ENCODE data around the gene SFTPA1. TPM values are rescaled to one million over a fixed set of nuclear protein-coding genes. Genes with fewer than 3 reads are reported as not detected.
A peak's percentile ranks its signal among the peaks of the same experiment; 100 is the strongest.
"Not testable (repeated sequence)": the region's sequence is repeated elsewhere in the genome, so short reads cannot be mapped to it uniquely, and the experiment has no call there.

SFTPA1 gene
- total RNA-seq, 1 experiment from 2014 or later: not detected

DNA sequence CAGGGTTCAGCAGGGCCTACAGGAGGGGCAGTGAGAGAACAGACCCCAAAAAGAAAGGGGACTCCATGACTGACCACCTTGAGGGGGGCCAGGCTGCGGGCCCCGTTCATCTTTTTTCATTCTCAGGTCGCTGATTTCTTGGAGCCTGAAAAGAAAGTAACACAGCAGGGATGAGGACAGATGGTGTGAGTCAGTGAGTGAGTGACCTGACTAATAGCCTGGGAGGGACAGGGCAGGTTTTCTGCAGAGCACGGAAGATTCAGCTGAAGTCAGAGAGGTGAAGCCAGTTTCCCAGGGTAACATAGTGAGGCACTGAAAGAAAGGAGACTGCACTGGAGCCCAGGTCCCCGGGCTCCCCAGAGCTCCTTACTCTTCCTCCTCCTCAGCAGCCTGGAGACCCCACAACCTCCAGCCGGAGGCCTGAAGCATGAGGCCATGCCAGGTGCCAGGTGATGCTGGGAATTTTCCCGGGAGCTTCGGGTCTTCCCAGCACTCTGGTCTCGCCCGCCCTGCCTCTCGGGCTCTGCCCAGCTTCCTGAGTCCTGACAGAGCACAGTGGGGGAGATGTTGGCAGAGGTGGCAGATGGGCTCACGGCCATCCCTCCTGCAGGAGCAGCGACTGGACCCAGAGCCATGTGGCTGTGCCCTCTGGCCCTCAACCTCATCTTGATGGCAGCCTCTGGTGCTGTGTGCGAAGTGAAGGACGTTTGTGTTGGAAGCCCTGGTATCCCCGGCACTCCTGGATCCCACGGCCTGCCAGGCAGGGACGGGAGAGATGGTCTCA is 646 bp downstream of the SFTPA1 start:
- peak; percentile 13 for DNase-seq (ENCODE audit: low read depth)

DNA sequence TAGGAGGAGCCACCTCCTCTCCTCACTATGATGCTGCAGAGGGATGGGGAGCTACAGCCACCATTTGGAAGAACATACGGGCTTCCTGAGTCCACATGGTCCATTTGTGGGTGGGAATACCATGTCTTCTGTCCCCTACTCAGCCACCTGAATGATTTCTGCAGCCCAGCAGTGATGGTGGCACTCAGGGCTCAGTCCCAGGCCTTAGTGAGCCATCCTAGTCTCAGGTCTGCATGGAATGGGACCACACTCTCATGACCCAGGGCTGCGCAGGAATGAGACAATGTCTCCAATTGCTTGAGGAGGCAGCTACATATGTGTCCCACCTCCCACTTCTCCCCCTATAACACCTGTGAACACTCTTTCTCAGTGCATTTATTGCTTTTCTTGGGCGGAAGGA is 4.8 kb downstream of the SFTPA1 start:
- no peak for DNase-seq (ENCODE audit: low read depth)

DNA sequence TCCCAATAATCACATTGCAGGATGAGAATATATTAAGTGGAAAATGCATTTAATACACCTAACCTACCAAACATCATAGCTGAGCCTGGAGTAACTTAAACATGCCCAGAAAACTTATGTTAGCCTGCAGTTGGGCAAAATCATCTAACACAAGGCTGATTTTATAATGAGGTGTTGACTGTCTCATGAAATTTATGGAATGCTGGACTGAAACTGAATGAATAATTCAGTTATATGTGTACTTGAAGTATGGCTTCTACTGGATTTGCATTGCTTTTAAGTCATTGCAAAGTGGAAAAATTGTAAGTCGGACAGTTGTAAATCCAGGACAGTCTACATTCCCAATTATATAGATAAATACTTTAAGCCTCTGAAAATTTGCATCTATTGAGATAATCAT is 5.4 kb downstream of the SFTPA1 start:
- no peak for DNase-seq (ENCODE audit: low read depth)

DNA sequence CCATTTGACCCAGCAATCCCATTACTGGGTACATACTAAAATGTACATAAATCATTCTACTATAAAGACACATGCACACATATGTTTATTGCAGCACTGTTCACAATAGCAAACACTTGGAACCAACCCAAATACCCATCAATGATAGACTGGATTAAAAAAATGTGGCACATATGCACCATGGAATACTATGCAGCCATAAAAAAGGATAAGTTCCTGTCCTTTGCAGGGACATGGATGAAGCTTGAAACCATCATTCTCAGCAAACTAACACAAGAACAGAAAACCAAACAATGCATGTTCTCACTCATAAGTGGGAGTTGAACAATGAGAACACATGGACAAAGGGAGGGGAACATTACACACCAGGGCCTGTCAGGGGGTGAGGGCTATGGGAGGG is 12.9 kb downstream of the SFTPA1 start:
- DNase-seq (ENCODE audit: low read depth): not testable (repeated sequence)

DNA sequence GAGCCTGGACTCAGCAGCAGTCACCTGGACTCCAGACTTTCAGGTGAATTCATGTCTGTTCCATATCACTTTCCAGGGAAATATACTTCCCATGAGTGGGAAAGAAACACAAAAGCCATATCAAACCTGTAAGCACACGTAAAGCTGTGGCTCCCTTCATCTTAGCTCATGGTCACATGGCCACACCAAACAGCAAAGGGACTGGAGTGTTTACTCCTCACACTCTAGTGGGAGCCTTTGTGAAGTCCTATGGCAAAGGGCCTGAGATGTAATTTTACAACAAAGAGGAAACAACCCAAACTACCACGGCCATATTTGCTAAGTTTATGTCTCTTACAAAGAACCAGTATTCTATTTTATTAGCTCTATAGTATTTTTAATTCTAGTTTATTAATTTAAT is 16.3 kb downstream of the SFTPA1 start:
- DNase-seq (ENCODE audit: low read depth): no peak

DNA sequence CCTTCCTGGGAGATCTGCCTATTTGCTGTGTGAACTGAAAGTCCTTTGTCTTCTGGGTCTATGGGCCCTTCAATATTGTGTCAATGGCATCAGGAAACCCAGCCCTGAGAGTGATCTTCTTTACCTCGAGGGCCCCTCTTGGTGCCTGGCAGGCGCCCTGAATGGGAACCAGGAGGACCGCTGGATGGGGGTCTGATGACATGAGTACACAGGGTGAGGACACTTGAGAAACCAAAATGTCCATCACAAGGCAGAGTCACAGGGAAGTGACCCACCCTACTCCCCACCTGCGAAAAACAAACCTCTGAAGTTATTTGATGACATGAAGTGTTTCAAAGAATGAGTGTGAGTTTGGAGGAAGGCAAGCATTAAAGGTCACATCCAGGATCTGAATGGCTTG is 17.3 kb downstream of the SFTPA1 start:
- no peak for DNase-seq (ENCODE audit: low read depth)

DNA sequence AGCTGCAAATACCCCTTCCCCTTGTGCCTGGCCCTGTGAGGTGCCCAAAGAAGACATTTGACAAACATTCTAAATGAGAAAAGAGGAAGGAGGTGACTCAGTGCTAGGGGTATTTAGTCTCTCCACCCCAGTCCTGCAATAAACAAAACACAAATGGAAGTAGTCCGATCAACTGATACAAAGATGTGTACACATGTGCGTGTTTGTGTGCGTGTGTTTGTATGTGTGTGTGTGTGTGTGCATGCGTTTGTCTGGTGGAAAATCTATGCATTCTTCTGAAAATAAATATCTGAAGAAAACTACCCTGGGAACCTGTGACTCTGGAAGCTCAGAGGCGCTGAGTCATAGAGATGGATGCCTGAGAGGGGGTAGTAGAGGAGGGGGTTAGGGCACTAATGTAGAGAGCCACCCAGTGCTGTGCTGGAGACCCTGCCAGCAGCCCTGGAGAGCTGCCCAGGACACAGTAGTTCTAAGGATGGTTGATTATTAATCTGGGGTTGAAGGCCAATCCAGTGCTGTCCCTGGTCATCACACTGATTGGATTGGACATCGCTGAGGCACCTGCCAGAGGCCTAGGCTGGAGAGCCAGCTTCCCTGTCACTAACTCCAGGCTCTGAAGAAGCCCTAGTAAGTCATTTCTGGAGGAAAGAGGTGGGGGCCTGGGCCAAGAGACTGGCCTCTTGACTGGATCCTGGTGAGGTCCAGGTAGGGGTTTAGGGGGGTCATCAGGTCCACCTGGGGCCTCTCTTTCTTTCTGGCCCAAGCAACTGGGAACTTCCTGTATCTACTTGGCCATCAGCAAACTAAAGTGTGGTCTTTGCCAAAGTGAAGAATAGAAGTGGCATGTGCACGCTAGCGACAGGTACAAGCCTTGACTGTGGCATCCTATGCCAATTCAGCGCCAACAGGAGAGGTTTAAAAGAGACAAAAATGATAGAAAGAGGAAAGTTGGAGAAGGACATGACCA is 18.5 kb downstream of the SFTPA1 start:
- DNase-seq (ENCODE audit: low read depth): no peak

DNA sequence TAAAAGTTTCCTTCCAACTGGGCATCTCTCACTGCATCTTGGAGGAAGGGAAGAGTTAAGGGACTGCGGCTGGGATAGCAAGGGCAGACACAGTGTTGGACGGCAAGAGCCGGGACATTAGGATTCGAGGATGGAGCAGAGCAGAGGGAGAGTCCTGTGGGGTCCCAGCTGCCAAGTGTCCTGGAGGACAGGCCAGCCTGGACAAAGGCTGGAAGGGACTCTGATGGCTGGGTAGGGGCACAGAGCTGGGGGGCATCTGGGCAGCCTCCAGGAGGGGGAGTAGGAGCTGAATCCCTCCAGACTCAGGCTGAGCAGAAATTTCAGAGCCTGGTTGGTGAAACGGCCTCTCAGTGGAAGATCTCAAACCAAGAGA is 19.2 kb downstream of the SFTPA1 start:
- no peak for DNase-seq (ENCODE audit: low read depth)

DNA sequence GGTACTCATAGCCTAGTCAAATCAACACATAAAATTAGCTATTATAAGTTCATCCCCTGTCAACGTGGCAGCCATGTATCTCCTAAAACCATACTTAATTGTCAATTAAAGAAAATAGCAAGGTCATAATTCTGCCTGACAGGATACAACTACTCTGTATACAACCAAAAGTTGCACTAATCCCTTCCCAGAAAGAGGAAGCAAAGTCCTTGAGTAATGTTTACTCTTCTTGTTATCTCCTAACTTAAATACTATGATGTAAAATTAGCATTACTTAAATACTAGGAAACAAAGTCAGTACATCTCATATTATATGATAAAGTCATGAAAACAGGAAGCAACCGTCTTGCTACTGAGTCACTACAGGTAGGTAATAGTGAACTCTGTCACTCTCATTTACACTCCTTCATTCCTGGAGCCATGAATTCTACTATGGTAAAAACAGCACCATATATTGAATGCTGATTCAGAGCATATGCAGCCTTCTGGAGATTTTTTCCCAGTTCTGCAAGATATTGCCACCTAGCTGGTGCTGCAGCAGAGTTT is 26.0 kb downstream of the SFTPA1 start:
- DNase-seq (ENCODE audit: low read depth): not testable (repeated sequence)

DNA sequence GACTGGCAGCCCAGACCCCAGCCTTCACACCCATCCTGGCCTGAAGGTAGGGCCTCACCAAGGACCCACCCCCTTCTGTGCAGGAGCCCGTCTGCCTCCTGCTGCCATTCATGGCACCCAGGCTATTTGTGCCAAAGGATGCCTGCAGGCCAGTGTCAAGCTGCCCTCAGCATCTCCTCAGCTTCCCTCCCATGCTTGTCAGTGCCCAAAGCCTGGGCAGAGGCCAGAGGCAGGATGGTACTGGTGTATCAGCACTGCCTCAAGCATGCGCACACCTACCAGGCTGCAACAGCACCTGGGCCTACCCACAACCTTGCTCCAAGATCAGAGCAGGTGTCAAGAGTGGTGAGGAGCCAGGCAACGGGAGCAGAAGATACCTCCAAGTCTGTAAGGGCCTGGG is 27.6 kb downstream of the SFTPA1 start:
- no peak for DNase-seq (ENCODE audit: low read depth)

DNA sequence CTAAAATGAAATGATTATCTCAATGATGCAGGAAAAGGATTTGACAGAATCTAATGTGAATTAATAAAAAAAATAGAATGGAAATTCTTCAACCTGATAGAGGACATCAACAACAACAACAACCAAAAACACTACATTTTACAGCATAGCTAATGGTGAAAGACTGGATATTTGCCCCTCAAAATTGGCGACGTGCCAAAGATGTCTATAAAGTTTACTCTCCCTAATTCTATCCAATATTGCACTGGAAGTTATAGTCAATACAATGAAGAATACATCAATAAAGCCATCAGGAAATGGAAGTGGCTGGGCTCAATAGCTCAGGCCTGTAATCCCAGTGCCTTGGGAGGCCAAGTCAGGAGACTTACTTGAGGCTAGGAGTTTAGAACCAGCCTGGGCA is 42.0 kb downstream of the SFTPA1 start:
- DNase-seq (ENCODE audit: low read depth): not testable (repeated sequence)

DNA sequence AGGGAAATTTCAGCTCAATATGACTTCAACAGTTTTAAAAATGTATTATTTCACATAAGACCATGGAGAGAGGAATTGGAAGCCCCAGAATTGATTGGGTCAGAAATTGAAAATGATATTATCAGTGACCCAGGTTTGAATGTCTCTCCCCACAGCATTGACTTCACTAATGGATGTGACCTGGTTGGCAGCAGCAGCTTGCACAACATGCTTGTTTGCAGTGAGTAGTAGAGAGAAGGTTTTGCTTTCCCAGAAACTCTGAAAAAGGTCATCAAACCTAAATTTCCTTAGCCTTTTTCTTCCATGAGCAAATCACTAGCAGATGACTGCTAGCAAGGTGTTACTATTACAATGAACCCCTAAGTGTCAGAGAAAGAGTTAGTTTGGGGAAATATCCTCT is 52.5 kb downstream of the SFTPA1 start:
- not testable (repeated sequence) for DNase-seq (ENCODE audit: low read depth)

DNA sequence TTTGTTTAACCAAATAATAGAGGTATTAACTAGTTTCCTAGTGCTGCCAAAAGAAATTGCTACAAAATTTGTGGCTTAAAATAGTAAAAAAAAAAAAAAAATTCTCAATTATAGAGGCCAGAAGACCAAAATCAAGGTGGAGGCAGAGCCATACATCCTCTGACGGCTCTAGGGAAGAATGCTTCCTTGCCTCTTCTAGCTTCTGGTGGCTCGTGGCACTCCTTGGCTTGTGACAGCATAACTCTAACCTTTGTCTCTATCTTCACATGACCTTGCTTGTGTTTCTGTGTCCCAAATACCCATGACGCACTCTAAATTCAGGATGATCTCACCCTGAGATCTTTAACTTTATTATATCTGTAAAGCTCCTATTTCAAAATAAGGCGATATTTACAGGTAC is 53.9 kb downstream of the SFTPA1 start:
- DNase-seq (ENCODE audit: low read depth): not testable (repeated sequence)

Other genes with a start within 250 kb of the SFTPA1 start
- gene ZCCHC24, start 165.3 kb upstream of the SFTPA1 start, total RNA-seq (2014; rRNA removed; shearing (Covaris generic)): 21.0 and 24.6 TPM in 2 replicates
- gene EIF5AL1, start 98.4 kb upstream of the SFTPA1 start, total RNA-seq (2014; rRNA removed; shearing (Covaris generic)): 0.12 and 0.29 TPM in 2 replicates
- gene SFTPA2, start 50.5 kb upstream of the SFTPA1 start, total RNA-seq (2014; rRNA removed; shearing (Covaris generic)): not detected in 2 replicates
- 0.24 and 0.29 TPM in 2 replicates for gene NUTM2B, start 92.3 kb downstream of the SFTPA1 start, total RNA-seq (2014; rRNA removed; shearing (Covaris generic))
- not detected in 2 replicates for gene NUTM2E, start 215.8 kb downstream of the SFTPA1 start, total RNA-seq (2014; rRNA removed; shearing (Covaris generic))

Data from RPMI7951 (cell line).